Measurements from ENCODE around the gene NTM. TPM values are rescaled to one million over a fixed set of nuclear protein-coding genes. Genes with fewer than 3 reads are reported as not detected.
A peak's percentile ranks its signal among the peaks of the same experiment; 100 is the strongest.

Gene NTM
- total RNA-seq, 1 experiment from 2014 or later, result 16.4 TPM

GRCh38 chr11:132046288-132046865 is 676.0 kb downstream of the NTM start:
- no peaks in the 10 kb centered on the region for H3K36me3 Mint-ChIP-seq
- ChIA-PET CTCF (no interaction called here), POLR2A (interaction anchor here (0.7 kb wide), 1 partner anchor 22 kb away, joined by 3 read pairs; no protein-coding TSS in a partner anchor)
- no peaks in the 10 kb centered on the region for H3K9me3 Mint-ChIP-seq
- H3K4me1 Mint-ChIP-seq, result peaks cover 42% of the 10 kb centered on the region
- DNase-seq (ENCODE audit: low spot score) (no peak), ATAC-seq (no peak)
- H3K4me3 Mint-ChIP-seq, result no peak overlapping the region
- no peaks in the 10 kb centered on the region for H3K27me3 Mint-ChIP-seq (ENCODE audit: low read depth)
- no peak overlapping the region for H3K27ac Mint-ChIP-seq
- TF ChIP-seq USF1 (CRISPR knock-in tag; IDR thresholded peaks at IDR 0.05) (no peak), ZNF232 (CRISPR knock-in tag; IDR thresholded peaks at IDR 0.05) (no peak), SP1 (CRISPR knock-in tag; conservative IDR thresholded peaks at IDR 0.05) (no peak), NFE2L1 (CRISPR knock-in tag; IDR thresholded peaks at IDR 0.05) (no peak)

DNA sequence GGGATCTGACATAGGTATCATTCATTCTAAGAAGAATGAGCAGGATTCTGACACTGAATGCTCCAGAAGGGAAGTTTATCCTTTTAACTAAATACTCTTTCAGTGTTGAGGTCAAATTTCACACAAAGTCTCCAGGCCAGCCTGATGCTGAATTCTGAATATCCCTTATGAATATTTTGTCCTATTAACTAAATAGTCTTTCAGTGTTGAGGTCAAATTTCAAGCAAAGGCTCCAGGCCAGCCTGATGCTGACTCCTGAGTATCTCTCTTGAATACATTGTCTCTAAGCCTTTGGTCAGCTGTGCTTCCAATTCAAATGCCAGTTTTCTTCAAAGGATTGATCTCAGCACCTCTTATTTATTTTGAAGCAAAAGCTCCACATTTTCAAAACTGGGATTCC is 676.8 kb downstream of the NTM start:
- H3K4me3 Mint-ChIP-seq, result no peak overlapping the region
- POLR2A ChIA-PET, result no interaction called here
- peaks cover 43% of the 10 kb centered on the region for H3K4me1 Mint-ChIP-seq

GRCh38 chr11:132048040-132048439 is 677.6 kb downstream of the NTM start:
- Mint-ChIP-seq H3K27ac (no peak overlapping the region), H3K9me3 (no peaks in the 10 kb centered on the region), H3K27me3 (ENCODE audit: low read depth) (no peaks in the 10 kb centered on the region), H3K36me3 (no peaks in the 10 kb centered on the region), H3K4me1 (peaks cover 43% of the 10 kb centered on the region), H3K4me3 (no peak overlapping the region)
- POLR2A ChIA-PET, result no interaction called here
- ATAC-seq (no peak), DNase-seq (ENCODE audit: low spot score) (no peak)
- no peak for TF ChIP-seq TP53 (CRISPR knock-in tag; IDR thresholded peaks at IDR 0.05)
- CTCF ChIA-PET, result interaction anchor here (1.2 to 1.6 kb wide), 2 partner anchors 9 to 79 kb away, joined by 3 to 8 read pairs; no protein-coding TSS in a partner anchor

More for the DNA sequence above, 676.8 kb downstream of the NTM start:
- CTCF ChIA-PET, result interaction anchor here (1.2 to 1.6 kb wide), 2 partner anchors 10 to 79 kb away, joined by 3 to 8 read pairs; no protein-coding TSS in a partner anchor
- no peaks in the 10 kb centered on the region for H3K9me3 Mint-ChIP-seq
- H3K36me3 Mint-ChIP-seq, result no peaks in the 10 kb centered on the region
- no peak for TF ChIP-seq EMX1 (CRISPR knock-in tag; IDR thresholded peaks at IDR 0.05)
- no peak for TF ChIP-seq CREM (CRISPR knock-in tag; IDR thresholded peaks at IDR 0.05)
- H3K27me3 Mint-ChIP-seq (ENCODE audit: low read depth), result no peaks in the 10 kb centered on the region
- H3K27ac Mint-ChIP-seq, result no peak overlapping the region
- DNase-seq (ENCODE audit: low spot score) (no peak), ATAC-seq (no peak)

GRCh38 chr11:132049205-132049604 is 678.8 kb downstream of the NTM start:
- no peaks in the 10 kb centered on the region for H3K36me3 Mint-ChIP-seq
- no peaks in the 10 kb centered on the region for H3K9me3 Mint-ChIP-seq
- ChIA-PET CTCF (interaction anchor here (1.2 to 1.8 kb wide), 4 partner anchors 13 to 355 kb away, joined by 4 to 6 read pairs (median 6); no protein-coding TSS in a partner anchor), POLR2A (no interaction called here)
- no peak for DNase-seq (ENCODE audit: low spot score)
- ATAC-seq, result no peak
- no peaks in the 10 kb centered on the region for H3K27me3 Mint-ChIP-seq (ENCODE audit: low read depth)
- no peak overlapping the region for H3K27ac Mint-ChIP-seq
- H3K4me1 Mint-ChIP-seq, result peaks cover 43% of the 10 kb centered on the region
- H3K4me3 Mint-ChIP-seq, result no peak overlapping the region
- no peak for TF ChIP-seq ELF4 (CRISPR knock-in tag; IDR thresholded peaks at IDR 0.05; ENCODE audit: low read depth)

DNA sequence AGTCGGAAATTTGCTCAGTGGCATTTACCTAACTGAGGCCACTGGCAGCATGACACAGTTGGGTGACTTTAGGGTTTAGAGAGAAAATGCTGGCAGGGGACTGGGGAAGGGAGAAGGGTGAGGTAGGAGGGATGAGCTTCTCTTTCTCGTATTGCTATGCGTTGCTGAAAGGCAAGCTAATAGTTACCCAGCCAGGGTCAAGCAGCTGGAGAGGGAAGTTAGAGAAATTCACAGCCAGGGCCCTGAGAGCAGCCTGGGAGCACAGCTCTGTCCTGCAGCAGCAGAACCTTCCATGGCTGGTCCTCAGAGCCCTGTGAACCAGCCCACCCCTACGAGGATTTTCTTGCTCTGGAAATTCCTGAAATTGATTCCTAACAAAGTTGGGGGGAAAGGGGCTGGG is 679.6 kb downstream of the NTM start:
- Mint-ChIP-seq H3K9me3 (no peaks in the 10 kb centered on the region), H3K36me3 (no peaks in the 10 kb centered on the region), H3K4me3 (no peak overlapping the region), H3K27ac (peak overlapping the region; percentile 38), H3K27me3 (ENCODE audit: low read depth) (no peaks in the 10 kb centered on the region), H3K4me1 (peaks cover 47% of the 10 kb centered on the region)
- POLR2A ChIA-PET, result no interaction called here
- DNase-seq (ENCODE audit: low spot score) (no peak), ATAC-seq (peak; percentile 52)
- CTCF ChIA-PET, result interaction anchor here (0.9 to 1.8 kb wide), 5 partner anchors 14 to 355 kb away, joined by 3 to 6 read pairs (median 6); no protein-coding TSS in a partner anchor
- no peak for TF ChIP-seq NFATC4 (CRISPR knock-in tag; IDR thresholded peaks at IDR 0.05)
- no peak for TF ChIP-seq EMX1 (CRISPR knock-in tag; IDR thresholded peaks at IDR 0.05)
- no peak for TF ChIP-seq TCF7 (CRISPR knock-in tag; IDR thresholded peaks at IDR 0.05; ENCODE audit: low read depth)
- TF ChIP-seq ERG (CRISPR knock-in tag; IDR thresholded peaks at IDR 0.05), result no peak
- TF ChIP-seq KAT7 (CRISPR knock-in tag; IDR thresholded peaks at IDR 0.05; ENCODE audit: borderline replicate concordance), result no peak
- TF ChIP-seq, protein P1, sequence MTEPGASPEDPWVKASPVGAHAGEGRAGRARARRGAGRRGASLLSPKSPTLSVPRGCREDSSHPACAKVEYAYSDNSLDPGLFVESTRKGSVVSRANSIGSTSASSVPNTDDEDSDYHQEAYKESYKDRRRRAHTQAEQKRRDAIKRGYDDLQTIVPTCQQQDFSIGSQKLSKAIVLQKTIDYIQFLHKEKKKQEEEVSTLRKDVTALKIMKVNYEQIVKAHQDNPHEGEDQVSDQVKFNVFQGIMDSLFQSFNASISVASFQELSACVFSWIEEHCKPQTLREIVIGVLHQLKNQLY (CRISPR knock-in tag; IDR thresholded peaks at IDR 0.05), result no peak
- no peak for TF ChIP-seq NR1H2 (CRISPR knock-in tag; IDR thresholded peaks at IDR 0.05)
- TF ChIP-seq ZNF121 (CRISPR knock-in tag; IDR thresholded peaks at IDR 0.05), result no peak
- no peak for TF ChIP-seq MAX (CRISPR knock-in tag; IDR thresholded peaks at IDR 0.05)
- TF ChIP-seq, protein P2, sequence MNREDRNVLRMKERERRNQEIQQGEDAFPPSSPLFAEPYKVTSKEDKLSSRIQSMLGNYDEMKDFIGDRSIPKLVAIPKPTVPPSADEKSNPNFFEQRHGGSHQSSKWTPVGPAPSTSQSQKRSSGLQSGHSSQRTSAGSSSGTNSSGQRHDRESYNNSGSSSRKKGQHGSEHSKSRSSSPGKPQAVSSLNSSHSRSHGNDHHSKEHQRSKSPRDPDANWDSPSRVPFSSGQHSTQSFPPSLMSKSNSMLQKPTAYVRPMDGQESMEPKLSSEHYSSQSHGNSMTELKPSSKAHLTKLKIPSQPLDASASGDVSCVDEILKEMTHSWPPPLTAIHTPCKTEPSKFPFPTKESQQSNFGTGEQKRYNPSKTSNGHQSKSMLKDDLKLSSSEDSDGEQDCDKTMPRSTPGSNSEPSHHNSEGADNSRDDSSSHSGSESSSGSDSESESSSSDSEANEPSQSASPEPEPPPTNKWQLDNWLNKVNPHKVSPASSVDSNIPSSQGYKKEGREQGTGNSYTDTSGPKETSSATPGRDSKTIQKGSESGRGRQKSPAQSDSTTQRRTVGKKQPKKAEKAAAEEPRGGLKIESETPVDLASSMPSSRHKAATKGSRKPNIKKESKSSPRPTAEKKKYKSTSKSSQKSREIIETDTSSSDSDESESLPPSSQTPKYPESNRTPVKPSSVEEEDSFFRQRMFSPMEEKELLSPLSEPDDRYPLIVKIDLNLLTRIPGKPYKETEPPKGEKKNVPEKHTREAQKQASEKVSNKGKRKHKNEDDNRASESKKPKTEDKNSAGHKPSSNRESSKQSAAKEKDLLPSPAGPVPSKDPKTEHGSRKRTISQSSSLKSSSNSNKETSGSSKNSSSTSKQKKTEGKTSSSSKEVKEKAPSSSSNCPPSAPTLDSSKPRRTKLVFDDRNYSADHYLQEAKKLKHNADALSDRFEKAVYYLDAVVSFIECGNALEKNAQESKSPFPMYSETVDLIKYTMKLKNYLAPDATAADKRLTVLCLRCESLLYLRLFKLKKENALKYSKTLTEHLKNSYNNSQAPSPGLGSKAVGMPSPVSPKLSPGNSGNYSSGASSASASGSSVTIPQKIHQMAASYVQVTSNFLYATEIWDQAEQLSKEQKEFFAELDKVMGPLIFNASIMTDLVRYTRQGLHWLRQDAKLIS (CRISPR knock-in tag; IDR thresholded peaks at IDR 0.05; ENCODE audit: borderline replicate concordance), result no peak
- no peak for TF ChIP-seq ZNF512 (CRISPR knock-in tag; IDR thresholded peaks at IDR 0.05; ENCODE audit: borderline replicate concordance)
